ENCODE data around the gene HAUS8. TPM values are rescaled to one million over a fixed set of nuclear protein-coding genes. Genes with fewer than 3 reads are reported as not detected.

The HAUS8 gene
- total and polyA plus RNA-seq, 12 donors = 3.9 to 17.9 (median 9.0) TPM

DNA sequence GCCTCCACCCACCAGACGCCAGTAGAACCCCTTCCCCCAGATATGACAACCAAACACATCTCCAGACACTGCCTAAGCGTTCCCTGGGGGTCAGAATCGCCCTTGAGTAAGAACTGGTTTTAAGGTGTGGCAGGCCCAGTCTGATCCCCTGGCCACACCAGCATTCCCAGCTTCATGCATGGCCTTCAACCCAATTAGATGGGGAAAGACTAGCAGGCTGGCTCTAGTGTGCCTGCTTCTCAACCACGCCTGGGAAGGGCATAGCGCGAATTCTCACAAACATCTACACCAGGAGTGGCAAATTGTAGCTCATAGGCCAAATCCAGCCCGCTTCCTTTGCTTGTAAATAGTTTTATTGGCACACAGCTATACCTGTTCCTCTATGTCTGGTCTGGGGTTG is 13.6 kb downstream of the HAUS8 start:
- H3K9me3 ChIP-seq (replicated peaks in 1 of 3) = peaks cover 0 to 5% (median 0%) of the 10 kb centered on the region in 3 donors
- no peak overlapping the region for H3K27ac ChIP-seq
- TF ChIP-seq POLR2A (IDR thresholded peaks at IDR 0.05) = no peak
- TF ChIP-seq, protein P1, sequence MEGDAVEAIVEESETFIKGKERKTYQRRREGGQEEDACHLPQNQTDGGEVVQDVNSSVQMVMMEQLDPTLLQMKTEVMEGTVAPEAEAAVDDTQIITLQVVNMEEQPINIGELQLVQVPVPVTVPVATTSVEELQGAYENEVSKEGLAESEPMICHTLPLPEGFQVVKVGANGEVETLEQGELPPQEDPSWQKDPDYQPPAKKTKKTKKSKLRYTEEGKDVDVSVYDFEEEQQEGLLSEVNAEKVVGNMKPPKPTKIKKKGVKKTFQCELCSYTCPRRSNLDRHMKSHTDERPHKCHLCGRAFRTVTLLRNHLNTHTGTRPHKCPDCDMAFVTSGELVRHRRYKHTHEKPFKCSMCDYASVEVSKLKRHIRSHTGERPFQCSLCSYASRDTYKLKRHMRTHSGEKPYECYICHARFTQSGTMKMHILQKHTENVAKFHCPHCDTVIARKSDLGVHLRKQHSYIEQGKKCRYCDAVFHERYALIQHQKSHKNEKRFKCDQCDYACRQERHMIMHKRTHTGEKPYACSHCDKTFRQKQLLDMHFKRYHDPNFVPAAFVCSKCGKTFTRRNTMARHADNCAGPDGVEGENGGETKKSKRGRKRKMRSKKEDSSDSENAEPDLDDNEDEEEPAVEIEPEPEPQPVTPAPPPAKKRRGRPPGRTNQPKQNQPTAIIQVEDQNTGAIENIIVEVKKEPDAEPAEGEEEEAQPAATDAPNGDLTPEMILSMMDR (IDR thresholded peaks at IDR 0.05) = no peak
- H3K4me3 ChIP-seq = no peak overlapping the region
- WGBS, 4 donors = 88 to 100% (median 95%) methylated on average over 4 to 7 of the region's 7 CpGs
- no peaks in the 10 kb centered on the region for H3K4me1 ChIP-seq (replicated peaks in 1 of 2)
- H3K36me3 ChIP-seq (replicated peaks in 1 of 2) = no peaks in the 10 kb centered on the region
- no peak for DNase-seq
- H3K27me3 ChIP-seq = no peaks in the 10 kb centered on the region
- intact Hi-C loops (cut with DNase I) = no loop called here

DNA sequence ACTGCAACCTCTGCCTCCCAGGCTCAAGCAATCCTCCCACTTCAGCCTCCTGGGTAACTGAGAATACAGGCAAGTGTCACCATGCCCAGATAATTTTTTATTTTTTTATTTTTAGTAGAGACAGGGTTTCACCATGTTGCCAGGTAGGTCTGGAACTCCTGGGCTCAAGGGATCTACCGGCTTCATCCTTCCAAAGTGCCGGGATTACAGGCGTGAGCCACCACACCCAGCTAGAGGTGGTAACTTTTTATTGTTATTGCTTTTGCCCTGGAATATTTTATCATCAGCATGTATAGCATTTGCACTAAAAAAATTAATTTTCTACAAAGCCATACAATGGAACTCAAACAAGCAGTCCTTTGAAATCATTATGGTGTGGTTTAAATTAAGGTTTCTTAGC is 14.0 kb downstream of the HAUS8 start:
- DNase-seq = no peak
- TF ChIP-seq, protein P1 (IDR thresholded peaks at IDR 0.05) = no peak
- TF ChIP-seq POLR2A (IDR thresholded peaks at IDR 0.05) = no peak
- intact Hi-C loops (cut with DNase I) = no loop called here
- no peaks in the 10 kb centered on the region for H3K36me3 ChIP-seq (replicated peaks in 1 of 2)
- no peaks in the 10 kb centered on the region for H3K27me3 ChIP-seq
- H3K9me3 ChIP-seq (replicated peaks in 1 of 3) = peaks cover 0 to 5% (median 0%) of the 10 kb centered on the region in 3 donors
- 97 to 100% (median 99%) methylated on average over 3 of the region's 3 CpGs for WGBS, 4 donors
- H3K4me3 ChIP-seq = no peak overlapping the region
- H3K4me1 ChIP-seq (replicated peaks in 1 of 2) = no peaks in the 10 kb centered on the region
- no peak overlapping the region for H3K27ac ChIP-seq

DNA sequence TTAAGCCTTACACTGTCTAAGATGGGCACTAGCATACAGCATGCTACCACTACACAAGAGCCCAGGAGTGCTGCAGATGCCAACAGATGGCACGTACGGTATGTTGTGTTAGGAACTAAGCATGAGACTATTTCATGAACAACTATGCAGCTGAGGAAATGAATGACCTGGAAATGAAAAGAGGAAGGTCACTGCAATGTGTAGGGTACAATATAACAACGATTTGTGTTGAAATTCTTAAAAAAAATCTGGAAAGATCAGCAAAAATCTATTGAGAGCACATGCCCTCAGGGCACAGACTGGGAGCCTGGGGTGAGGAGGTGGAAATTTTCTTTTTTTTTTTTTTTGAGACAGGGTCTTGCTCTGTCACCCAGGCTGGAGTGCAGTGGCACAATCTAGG is 14.4 kb downstream of the HAUS8 start:
- DNase-seq = no peak
- peaks cover 0 to 5% (median 0%) of the 10 kb centered on the region in 3 donors for H3K9me3 ChIP-seq (replicated peaks in 1 of 3)
- H3K4me3 ChIP-seq = no peak overlapping the region
- no peaks in the 10 kb centered on the region for H3K4me1 ChIP-seq (replicated peaks in 1 of 2)
- WGBS, 4 donors = 80 to 90% (median 83%) methylated on average over 3 of the region's 3 CpGs
- TF ChIP-seq POLR2A (IDR thresholded peaks at IDR 0.05) = no peak
- TF ChIP-seq, protein P1 (IDR thresholded peaks at IDR 0.05) = no peak
- H3K36me3 ChIP-seq (replicated peaks in 1 of 2) = no peaks in the 10 kb centered on the region
- intact Hi-C loops (cut with DNase I) = no loop called here
- no peak overlapping the region for H3K27ac ChIP-seq
- no peaks in the 10 kb centered on the region for H3K27me3 ChIP-seq

DNA sequence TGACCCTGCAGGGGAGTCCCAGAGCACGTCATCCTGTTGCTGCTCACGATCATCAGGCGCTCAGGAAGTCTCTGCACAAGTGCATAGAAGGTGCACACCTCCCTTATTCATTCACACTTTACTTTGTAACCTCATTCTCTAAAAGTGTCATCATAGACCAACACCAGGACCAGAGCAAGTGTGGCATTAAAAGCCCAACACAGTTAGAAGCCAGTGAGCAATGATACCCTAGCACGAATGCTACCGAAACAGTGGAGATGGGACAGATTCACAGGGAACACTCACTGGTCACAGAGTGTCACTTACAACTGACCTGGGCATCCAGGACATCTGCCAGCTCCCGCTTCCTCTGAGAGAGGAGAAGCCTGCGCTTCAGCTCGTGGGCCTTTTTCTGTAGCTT is 17.0 kb downstream of the HAUS8 start:
- no peaks in the 10 kb centered on the region for H3K4me1 ChIP-seq (replicated peaks in 1 of 2)
- 95 to 99% (median 96%) methylated on average over 7 to 8 of the region's 8 CpGs for whole genome bisulfite sequencing, 4 donors
- intact Hi-C loops (cut with DNase I) = no loop called here
- TF ChIP-seq, protein P1 (IDR thresholded peaks at IDR 0.05) = no peak
- TF ChIP-seq POLR2A (IDR thresholded peaks at IDR 0.05) = no peak
- no peak overlapping the region for H3K4me3 ChIP-seq
- no peaks in the 10 kb centered on the region for H3K27me3 ChIP-seq
- H3K27ac ChIP-seq = no peak overlapping the region
- DNase-seq = no peak
- H3K36me3 ChIP-seq (replicated peaks in 1 of 2) = no peaks in the 10 kb centered on the region
- peaks cover 0 to 5% (median 0%) of the 10 kb centered on the region in 3 donors for H3K9me3 ChIP-seq (replicated peaks in 1 of 3)
